ENCODE measurements around the gene ADSL. TPM values are rescaled to one million over a fixed set of nuclear protein-coding genes. Genes with fewer than 3 reads are reported as not detected.

ADSL gene
- total RNA-seq, 1 experiment from 2014 or later = 126 TPM

DNA sequence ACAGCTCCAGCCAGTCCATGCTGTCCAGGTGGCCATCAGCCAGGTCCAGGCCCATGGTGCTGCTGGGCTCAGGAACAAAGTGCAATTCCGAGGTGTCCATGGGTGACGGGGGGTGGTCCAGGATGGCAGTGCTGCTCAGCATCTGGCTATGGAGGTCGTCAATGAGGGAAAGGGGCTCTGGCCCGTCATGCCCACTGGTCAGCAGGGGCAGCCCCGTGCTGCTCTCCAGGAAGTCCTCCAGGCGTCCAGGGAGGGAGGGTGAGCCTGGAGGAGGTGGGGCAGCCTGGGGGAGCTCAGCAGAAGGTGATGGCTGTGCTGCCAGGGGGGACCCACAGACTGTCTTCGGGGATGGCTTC lies 65.2 kb downstream of the ADSL start:
- Histone ChIP-seq H3K9me3 (ENCODE audit: control insufficient read depth in 1 of 2, insufficient read depth in 1 of 2, low read depth in 1 of 2, low read length in 2 of 2) (no peaks in the 10 kb centered on the region), H3K4me2 (ENCODE audit: low read length) (no peak overlapping the region), H3K79me2 (ENCODE audit: insufficient read depth, low read length) (no peaks in the 10 kb centered on the region), H3K4me1 (ENCODE audit: control insufficient read depth in 1 of 2, insufficient read depth in 2 of 2, low read length in 2 of 2) (peaks cover 4 to 11% of the 10 kb centered on the region in 2 experiments; a peak in 3 of 4 replicates), H3K9ac (ENCODE audit: low read length) (no peak overlapping the region), H3K27ac (ENCODE audit: low read depth, low read length) (no peak overlapping the region), H3K9me2 (ENCODE audit: insufficient read depth) (no peaks in the 10 kb centered on the region), H2AFZ (ENCODE audit: low read depth, low read length, poor library complexity, severe bottlenecking) (no peak overlapping the region), H3K4me3 (replicated peaks in 1 of 2; ENCODE audit: low read depth in 1 of 2, low read length in 2 of 2) (no peak overlapping the region), H4K20me1 (ENCODE audit: insufficient read depth) (no peaks in the 10 kb centered on the region), H3K27me3 (ENCODE audit: insufficient read depth, low read length) (no peaks in the 10 kb centered on the region), H3K36me3 (ENCODE audit: control insufficient read depth in 1 of 2, insufficient read depth in 2 of 2, low read length in 2 of 2) (peaks cover 2 to 10% of the 10 kb centered on the region in 2 experiments; a peak in 2 of 4 replicates)
- ChIA-PET POLR2A (no interaction called here), CTCF (no interaction called here), RAD21 (ENCODE audit: low non-redundant PET in 1 of 2, low total read pairs in 2 of 2, uncharacterized antibody in 2 of 2, unreplicated experiment in 2 of 2) (no interaction called here)
- TF ChIP-seq SRF (IDR thresholded peaks at IDR 0.05; ENCODE audit: low read depth) = no peak
- TF ChIP-seq, protein P1, sequence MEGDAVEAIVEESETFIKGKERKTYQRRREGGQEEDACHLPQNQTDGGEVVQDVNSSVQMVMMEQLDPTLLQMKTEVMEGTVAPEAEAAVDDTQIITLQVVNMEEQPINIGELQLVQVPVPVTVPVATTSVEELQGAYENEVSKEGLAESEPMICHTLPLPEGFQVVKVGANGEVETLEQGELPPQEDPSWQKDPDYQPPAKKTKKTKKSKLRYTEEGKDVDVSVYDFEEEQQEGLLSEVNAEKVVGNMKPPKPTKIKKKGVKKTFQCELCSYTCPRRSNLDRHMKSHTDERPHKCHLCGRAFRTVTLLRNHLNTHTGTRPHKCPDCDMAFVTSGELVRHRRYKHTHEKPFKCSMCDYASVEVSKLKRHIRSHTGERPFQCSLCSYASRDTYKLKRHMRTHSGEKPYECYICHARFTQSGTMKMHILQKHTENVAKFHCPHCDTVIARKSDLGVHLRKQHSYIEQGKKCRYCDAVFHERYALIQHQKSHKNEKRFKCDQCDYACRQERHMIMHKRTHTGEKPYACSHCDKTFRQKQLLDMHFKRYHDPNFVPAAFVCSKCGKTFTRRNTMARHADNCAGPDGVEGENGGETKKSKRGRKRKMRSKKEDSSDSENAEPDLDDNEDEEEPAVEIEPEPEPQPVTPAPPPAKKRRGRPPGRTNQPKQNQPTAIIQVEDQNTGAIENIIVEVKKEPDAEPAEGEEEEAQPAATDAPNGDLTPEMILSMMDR (IDR thresholded peaks at IDR 0.05 in 2 of 3, conservative IDR thresholded peaks at IDR 0.05 in 1 of 3; ENCODE audit: borderline replicate concordance in 1 of 3, insufficient read depth in 1 of 3, low read depth in 2 of 3, low read length in 2 of 3) = no peak
- no peak for TF ChIP-seq FOSL1 (IDR thresholded peaks at IDR 0.05; ENCODE audit: low read depth)
- TF ChIP-seq, protein P2, sequence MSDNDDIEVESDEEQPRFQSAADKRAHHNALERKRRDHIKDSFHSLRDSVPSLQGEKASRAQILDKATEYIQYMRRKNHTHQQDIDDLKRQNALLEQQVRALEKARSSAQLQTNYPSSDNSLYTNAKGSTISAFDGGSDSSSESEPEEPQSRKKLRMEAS (IDR thresholded peaks at IDR 0.05) = no peak
- TF ChIP-seq, protein P3, sequence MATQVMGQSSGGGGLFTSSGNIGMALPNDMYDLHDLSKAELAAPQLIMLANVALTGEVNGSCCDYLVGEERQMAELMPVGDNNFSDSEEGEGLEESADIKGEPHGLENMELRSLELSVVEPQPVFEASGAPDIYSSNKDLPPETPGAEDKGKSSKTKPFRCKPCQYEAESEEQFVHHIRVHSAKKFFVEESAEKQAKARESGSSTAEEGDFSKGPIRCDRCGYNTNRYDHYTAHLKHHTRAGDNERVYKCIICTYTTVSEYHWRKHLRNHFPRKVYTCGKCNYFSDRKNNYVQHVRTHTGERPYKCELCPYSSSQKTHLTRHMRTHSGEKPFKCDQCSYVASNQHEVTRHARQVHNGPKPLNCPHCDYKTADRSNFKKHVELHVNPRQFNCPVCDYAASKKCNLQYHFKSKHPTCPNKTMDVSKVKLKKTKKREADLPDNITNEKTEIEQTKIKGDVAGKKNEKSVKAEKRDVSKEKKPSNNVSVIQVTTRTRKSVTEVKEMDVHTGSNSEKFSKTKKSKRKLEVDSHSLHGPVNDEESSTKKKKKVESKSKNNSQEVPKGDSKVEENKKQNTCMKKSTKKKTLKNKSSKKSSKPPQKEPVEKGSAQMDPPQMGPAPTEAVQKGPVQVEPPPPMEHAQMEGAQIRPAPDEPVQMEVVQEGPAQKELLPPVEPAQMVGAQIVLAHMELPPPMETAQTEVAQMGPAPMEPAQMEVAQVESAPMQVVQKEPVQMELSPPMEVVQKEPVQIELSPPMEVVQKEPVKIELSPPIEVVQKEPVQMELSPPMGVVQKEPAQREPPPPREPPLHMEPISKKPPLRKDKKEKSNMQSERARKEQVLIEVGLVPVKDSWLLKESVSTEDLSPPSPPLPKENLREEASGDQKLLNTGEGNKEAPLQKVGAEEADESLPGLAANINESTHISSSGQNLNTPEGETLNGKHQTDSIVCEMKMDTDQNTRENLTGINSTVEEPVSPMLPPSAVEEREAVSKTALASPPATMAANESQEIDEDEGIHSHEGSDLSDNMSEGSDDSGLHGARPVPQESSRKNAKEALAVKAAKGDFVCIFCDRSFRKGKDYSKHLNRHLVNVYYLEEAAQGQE (IDR thresholded peaks at IDR 0.05; ENCODE audit: low read depth) = no peak
- TF ChIP-seq, protein P4, sequence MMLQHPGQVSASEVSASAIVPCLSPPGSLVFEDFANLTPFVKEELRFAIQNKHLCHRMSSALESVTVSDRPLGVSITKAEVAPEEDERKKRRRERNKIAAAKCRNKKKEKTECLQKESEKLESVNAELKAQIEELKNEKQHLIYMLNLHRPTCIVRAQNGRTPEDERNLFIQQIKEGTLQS (IDR thresholded peaks at IDR 0.05) = no peak
- TF ChIP-seq YY1 (IDR thresholded peaks at IDR 0.05; ENCODE audit: extremely low read depth, insufficient replicate concordance, low read depth, low read length) = no peak
- no peak for TF ChIP-seq JUND (IDR thresholded peaks at IDR 0.05)
- TF ChIP-seq EZH2phosphoT487 (IDR thresholded peaks at IDR 0.05; ENCODE audit: borderline replicate concordance) = no peak
- no peak for TF ChIP-seq ZFX (IDR thresholded peaks at IDR 0.05)
- no peak for TF ChIP-seq ELF1 (IDR thresholded peaks at IDR 0.05; ENCODE audit: borderline replicate concordance, low read depth)
- no peak for TF ChIP-seq TCF7L2 (IDR thresholded peaks at IDR 0.05; ENCODE audit: borderline replicate concordance, extremely low read depth, insufficient read depth, insufficient read length)
- no peak for TF ChIP-seq POLR2AphosphoS5 (IDR thresholded peaks at IDR 0.05; ENCODE audit: low read depth, low read length)
- TF ChIP-seq POLR2A (IDR thresholded peaks at IDR 0.05; ENCODE audit: borderline replicate concordance, extremely low read depth, insufficient read depth, insufficient read length) = no peak
- no peak for TF ChIP-seq EGR1 (IDR thresholded peaks at IDR 0.05; ENCODE audit: low read depth)
- TF ChIP-seq CBX3 (IDR thresholded peaks at IDR 0.05; ENCODE audit: low read depth) = no peak
- no peak for TF ChIP-seq CEBPB (IDR thresholded peaks at IDR 0.05; ENCODE audit: low read depth)
- TF ChIP-seq, protein P5, sequence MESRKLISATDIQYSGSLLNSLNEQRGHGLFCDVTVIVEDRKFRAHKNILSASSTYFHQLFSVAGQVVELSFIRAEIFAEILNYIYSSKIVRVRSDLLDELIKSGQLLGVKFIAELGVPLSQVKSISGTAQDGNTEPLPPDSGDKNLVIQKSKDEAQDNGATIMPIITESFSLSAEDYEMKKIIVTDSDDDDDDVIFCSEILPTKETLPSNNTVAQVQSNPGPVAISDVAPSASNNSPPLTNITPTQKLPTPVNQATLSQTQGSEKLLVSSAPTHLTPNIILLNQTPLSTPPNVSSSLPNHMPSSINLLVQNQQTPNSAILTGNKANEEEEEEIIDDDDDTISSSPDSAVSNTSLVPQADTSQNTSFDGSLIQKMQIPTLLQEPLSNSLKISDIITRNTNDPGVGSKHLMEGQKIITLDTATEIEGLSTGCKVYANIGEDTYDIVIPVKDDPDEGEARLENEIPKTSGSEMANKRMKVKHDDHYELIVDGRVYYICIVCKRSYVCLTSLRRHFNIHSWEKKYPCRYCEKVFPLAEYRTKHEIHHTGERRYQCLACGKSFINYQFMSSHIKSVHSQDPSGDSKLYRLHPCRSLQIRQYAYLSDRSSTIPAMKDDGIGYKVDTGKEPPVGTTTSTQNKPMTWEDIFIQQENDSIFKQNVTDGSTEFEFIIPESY (IDR thresholded peaks at IDR 0.05; ENCODE audit: extremely low read depth, insufficient replicate concordance, low read length) = no peak
- TF ChIP-seq SIN3A (IDR thresholded peaks at IDR 0.05; ENCODE audit: low read depth) = no peak
- DNase-seq (ENCODE audit: low read depth, low spot score) (no peak), ATAC-seq (no peak)
- intact Hi-C loops (cut with micrococcal nuclease) = no loop called here
- no TSS peak for BruUV-seq (replicated peaks)

All from HCT116 (cell line).